Lower leg skin (tissue), 4 donors: Measurements from ENCODE around the gene EIF5. TPM values are rescaled to one million over a fixed set of nuclear protein-coding genes. Genes with fewer than 3 reads are reported as not detected.

Experiments used
- DNase-seq, 2 donors: peaks; one replicate each; pipeline ENCODE4 v3.0.0-alpha.2; 2019; ENCODE audit warnings: low spot score in 2 of 2
- H3K4me3 ChIP-seq: fragments of 200-600 bp; sonication (generic); 2 replicates; pipeline ENCODE4 v1.5.1; 2017; ENCODE audit warnings: mild to moderate bottlenecking, low read depth; ENCODE audit not compliant: poor library complexity, severe bottlenecking
- CTCF ChIP-seq, 3 donors: fragments of 450-650 bp; IDR thresholded peaks; one replicate each; pipeline ENCODE4 v1.5.1; 2016; ENCODE audit warnings: antibody characterized with exemption in 3 of 3, mild to moderate bottlenecking in 3 of 3, moderate library complexity in 2 of 3
- POLR2A ChIP-seq, 2 donors: fragments of 450-650 bp; IDR thresholded peaks; one replicate each; pipeline ENCODE4 v1.6.1; 2016 to 2017; ENCODE audit warnings: antibody characterized with exemption in 2 of 2, mild to moderate bottlenecking in 1 of 2, moderate library complexity in 1 of 2
- WGBS, 2 donors: methylation state at CpG; one replicate each; pipeline ENCODE4 v1.1.5; 2018; 5-methylcytosine and 5-hydroxymethylcytosine counted together
- intact Hi-C: fragments of 100-400 bp; cut with DNase I; formaldehyde crosslinking; loops from one replicate; pipeline ENCODE4 v1.15.0; 2023; ENCODE audit warnings: low total_unique reads
- total RNA-seq, 4 donors: library from RNA; depleted of rRNA; stranded (reverse); fragments of >200 nt; gene quantifications; one replicate each; pipeline ENCODE4 v1.1.0, GENCODE V29; 2016

Gene EIF5
- total RNA-seq, 4 donors from 2014 or later = 125 to 168 (median 131) TPM

GRCh38 chr14:103361867-103362266 is 27.8 kb downstream of the EIF5 start:
- TF ChIP-seq CTCF (IDR thresholded peaks at IDR 0.05) = no peak
- no peak for TF ChIP-seq POLR2A (IDR thresholded peaks at IDR 0.05)
- H3K4me3 ChIP-seq = no peak overlapping the region
- no peak for DNase-seq
- 49 to 66% methylated on average over 5 of the region's 5 CpGs for WGBS, 2 donors
- intact Hi-C loops = no loop called here

GRCh38 chr14:103362780-103363179 is 28.7 kb downstream of the EIF5 start:
- intact Hi-C loops = no loop called here
- WGBS, 2 donors = 67 to 71% methylated on average over 1 of the region's 1 CpG
- no peak for DNase-seq
- no peak overlapping the region for H3K4me3 ChIP-seq
- no peak for TF ChIP-seq POLR2A (IDR thresholded peaks at IDR 0.05)
- TF ChIP-seq CTCF (IDR thresholded peaks at IDR 0.05) = no peak

- no peak overlapping the region for H3K4me3 ChIP-seq
- intact Hi-C loops = no loop called here
- WGBS, 2 donors = 81 to 89% methylated on average over 6 of the region's 6 CpGs
- no peak for TF ChIP-seq POLR2A (IDR thresholded peaks at IDR 0.05)
- TF ChIP-seq CTCF (IDR thresholded peaks at IDR 0.05) = no peak
- no peak for DNase-seq
Observed at GRCh38 chr14:103366741-103367140, 32.7 kb downstream of the EIF5 start.

GRCh38 chr14:103367995-103368394 is 34.0 kb downstream of the EIF5 start:
- TF ChIP-seq POLR2A (IDR thresholded peaks at IDR 0.05) (no peak), CTCF (IDR thresholded peaks at IDR 0.05) (no peak)
- intact Hi-C loops = no loop called here
- 61% methylated on average over 4 of the region's 4 CpGs for WGBS, 2 donors
- no peak overlapping the region for H3K4me3 ChIP-seq
- no peak for DNase-seq

- TF ChIP-seq CTCF (IDR thresholded peaks at IDR 0.05) (no peak), POLR2A (IDR thresholded peaks at IDR 0.05) (no peak)
- no peak overlapping the region for H3K4me3 ChIP-seq
- no peak for DNase-seq
- intact Hi-C loops = loop anchor here (5.0 kb wide), 1 partner anchor 613 kb away; no protein-coding TSS in a partner anchor
- WGBS, 2 donors = 96% methylated on average over 3 of the region's 3 CpGs
Observed at GRCh38 chr14:103370087-103370486, 36.0 kb downstream of the EIF5 start.

- no peak overlapping the region for H3K4me3 ChIP-seq
- 37 to 58% methylated on average over 18 to 23 of the region's 23 CpGs for WGBS, 2 donors
- no peak for TF ChIP-seq POLR2A (IDR thresholded peaks at IDR 0.05)
- no peak for TF ChIP-seq CTCF (IDR thresholded peaks at IDR 0.05)
- DNase-seq = no peak
- intact Hi-C loops = loop anchor here (5.0 kb wide), 1 partner anchor 615 kb away; no protein-coding TSS in a partner anchor
Observed at GRCh38 chr14:103372017-103372416, 38.0 kb downstream of the EIF5 start.
